HFFc6 (cell line): ENCODE measurements around the gene SYNGAP1. TPM values are rescaled to one million over a fixed set of nuclear protein-coding genes. Genes with fewer than 3 reads are reported as not detected.
"Not testable (repeated sequence)": the region's sequence is repeated elsewhere in the genome, so short reads cannot be mapped to it uniquely, and the experiment has no call there.

Experiments
- DNase-seq: peaks from one replicate; pipeline ENCODE4 v3.0.0-alpha.2; 2018
- H3K27ac Mint-ChIP-seq: 2 replicates; pipeline ENCODE4 v1.8.0; 2020; ENCODE audit warnings: mild to moderate bottlenecking, mixed read lengths
- H3K27me3 Mint-ChIP-seq: 2 replicates; pipeline ENCODE4 v1.8.0; 2021; ENCODE audit warnings: mild to moderate bottlenecking, moderate library complexity, mixed read lengths; ENCODE audit not compliant: insufficient read depth
- H3K36me3 Mint-ChIP-seq: 2 replicates; pipeline ENCODE4 v1.8.0; 2021; ENCODE audit warnings: low read depth, mixed read lengths
- H3K4me1 Mint-ChIP-seq: 2 replicates; pipeline ENCODE4 v1.8.0; 2020; ENCODE audit warnings: low read depth, mixed read lengths
- H3K4me3 Mint-ChIP-seq: 2 replicates; pipeline ENCODE4 v1.8.0; 2020; ENCODE audit warnings: mild to moderate bottlenecking, moderate library complexity, mixed read lengths
- H3K9me3 Mint-ChIP-seq: 2 replicates; pipeline ENCODE4 v1.8.0; 2020; ENCODE audit warnings: mild to moderate bottlenecking, mixed read lengths
- total RNA-seq, 6 experiments: library from RNA; stranded (reverse); fragmentation: NEBNext Ultra II Directional; extraction: Animal tissue kit (Norgen Biotek cat#: 25700); gene quantifications; 2 replicates in 1 of 6; 3 replicates in 5 of 6; pipeline ENCODE4 v1.2.3, GENCODE V29; 2021
- TF ChIP-seq, protein P1 (sequence below): fragments of 200-600 bp; sonication (generic); IDR thresholded peaks from 2 replicates; pipeline ENCODE4 v1.5.0; 2021; ENCODE audit warnings: antibody characterized with exemption, mild to moderate bottlenecking

SYNGAP1 gene
- total RNA-seq, 6 experiments from 2014 or later = 10.5 to 15.0 (median 13.3) TPM

- H3K36me3 Mint-ChIP-seq = no peaks in the 10 kb centered on the region
- TF ChIP-seq, protein P1, sequence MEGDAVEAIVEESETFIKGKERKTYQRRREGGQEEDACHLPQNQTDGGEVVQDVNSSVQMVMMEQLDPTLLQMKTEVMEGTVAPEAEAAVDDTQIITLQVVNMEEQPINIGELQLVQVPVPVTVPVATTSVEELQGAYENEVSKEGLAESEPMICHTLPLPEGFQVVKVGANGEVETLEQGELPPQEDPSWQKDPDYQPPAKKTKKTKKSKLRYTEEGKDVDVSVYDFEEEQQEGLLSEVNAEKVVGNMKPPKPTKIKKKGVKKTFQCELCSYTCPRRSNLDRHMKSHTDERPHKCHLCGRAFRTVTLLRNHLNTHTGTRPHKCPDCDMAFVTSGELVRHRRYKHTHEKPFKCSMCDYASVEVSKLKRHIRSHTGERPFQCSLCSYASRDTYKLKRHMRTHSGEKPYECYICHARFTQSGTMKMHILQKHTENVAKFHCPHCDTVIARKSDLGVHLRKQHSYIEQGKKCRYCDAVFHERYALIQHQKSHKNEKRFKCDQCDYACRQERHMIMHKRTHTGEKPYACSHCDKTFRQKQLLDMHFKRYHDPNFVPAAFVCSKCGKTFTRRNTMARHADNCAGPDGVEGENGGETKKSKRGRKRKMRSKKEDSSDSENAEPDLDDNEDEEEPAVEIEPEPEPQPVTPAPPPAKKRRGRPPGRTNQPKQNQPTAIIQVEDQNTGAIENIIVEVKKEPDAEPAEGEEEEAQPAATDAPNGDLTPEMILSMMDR = no peak
- H3K27me3 Mint-ChIP-seq = peaks cover 20% of the 10 kb centered on the region
- H3K27ac Mint-ChIP-seq = no peak overlapping the region
- no peak for DNase-seq
- H3K4me1 Mint-ChIP-seq = peaks cover 22% of the 10 kb centered on the region
- no peaks in the 10 kb centered on the region for H3K9me3 Mint-ChIP-seq
- no peak overlapping the region for H3K4me3 Mint-ChIP-seq
Observed at GRCh38 chr6:33377171-33377570, 42.7 kb upstream of the SYNGAP1 start.

DNA sequence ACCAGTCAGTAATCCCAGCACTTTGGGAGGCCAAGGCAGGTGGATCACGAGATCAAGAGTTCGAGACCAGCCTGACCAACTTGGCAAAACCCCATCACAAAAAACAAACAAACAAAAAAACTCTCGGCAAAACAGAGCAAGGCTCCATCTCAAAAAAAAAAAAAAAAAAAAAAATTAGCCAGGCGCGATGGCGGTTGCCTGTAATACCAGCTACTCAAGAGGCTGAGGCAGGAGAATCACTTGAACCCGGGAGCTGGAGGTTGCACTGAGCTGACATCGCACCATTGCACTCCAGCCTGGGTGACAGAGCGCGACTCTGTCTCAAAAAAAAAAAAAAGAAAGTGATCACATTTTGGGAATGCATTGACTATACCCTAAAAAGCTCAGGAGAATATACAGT is 40.7 kb upstream of the SYNGAP1 start:
- peaks cover 21% of the 10 kb centered on the region for H3K4me1 Mint-ChIP-seq
- not testable (repeated sequence) for H3K27ac Mint-ChIP-seq, H3K9me3 Mint-ChIP-seq, H3K36me3 Mint-ChIP-seq, H3K4me3 Mint-ChIP-seq, DNase-seq
- H3K27me3 Mint-ChIP-seq = peaks cover 16% of the 10 kb centered on the region

- Mint-ChIP-seq H3K27me3 (peaks cover 12% of the 10 kb centered on the region), H3K36me3 (no peaks in the 10 kb centered on the region), H3K9me3 (no peaks in the 10 kb centered on the region), H3K4me3 (no peak overlapping the region), H3K27ac (no peak overlapping the region), H3K4me1 (peaks cover 15% of the 10 kb centered on the region)
- no peak for DNase-seq
- TF ChIP-seq, protein P1 = no peak
Observed at GRCh38 chr6:33380272-33380981, 39.4 kb upstream of the SYNGAP1 start.

- H3K36me3 Mint-ChIP-seq = no peaks in the 10 kb centered on the region
- no peaks in the 10 kb centered on the region for H3K9me3 Mint-ChIP-seq
- no peak overlapping the region for H3K27ac Mint-ChIP-seq
- peaks cover 6% of the 10 kb centered on the region; the same call in 1 of the 2 replicates for H3K4me1 Mint-ChIP-seq
- DNase-seq = no peak
- TF ChIP-seq, protein P1 = no peak
- no peak overlapping the region for H3K4me3 Mint-ChIP-seq
- peaks cover 16% of the 10 kb centered on the region for H3K27me3 Mint-ChIP-seq
Observed at GRCh38 chr6:33383427-33384185, 36.3 kb upstream of the SYNGAP1 start.

- H3K9me3 Mint-ChIP-seq = no peaks in the 10 kb centered on the region
- peaks cover 16% of the 10 kb centered on the region for H3K27me3 Mint-ChIP-seq
- H3K4me1 Mint-ChIP-seq = peaks cover 6% of the 10 kb centered on the region; the same call in 1 of the 2 replicates
- TF ChIP-seq, protein P1 = peak; percentile 76
- H3K36me3 Mint-ChIP-seq = no peaks in the 10 kb centered on the region
- DNase-seq = peak; percentile 58
- no peak overlapping the region for H3K27ac Mint-ChIP-seq
- no peak overlapping the region for H3K4me3 Mint-ChIP-seq
Observed at GRCh38 chr6:33384581-33385020, 35.3 kb upstream of the SYNGAP1 start.

DNA sequence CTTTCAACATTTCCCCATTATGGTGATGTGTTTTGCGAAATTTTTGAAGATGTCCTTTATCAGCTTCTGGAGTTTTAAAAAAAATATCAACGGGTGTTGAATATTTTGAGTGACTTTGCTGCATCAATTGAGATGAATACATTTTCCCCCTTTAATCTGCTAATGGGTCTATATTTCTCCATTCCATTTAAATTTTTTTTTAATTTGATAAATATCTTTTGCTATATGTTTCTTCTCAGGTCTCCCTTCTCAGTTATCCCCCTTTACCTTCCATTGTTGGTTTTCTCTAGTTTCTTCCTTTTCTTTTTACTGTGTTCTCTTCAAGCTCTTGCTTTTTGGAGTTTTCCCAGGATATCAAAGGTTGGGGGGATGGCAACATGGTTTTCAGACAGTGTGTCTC is 29.7 kb upstream of the SYNGAP1 start:
- H3K36me3 Mint-ChIP-seq = peaks cover 5% of the 10 kb centered on the region; the same call in 1 of the 2 replicates
- TF ChIP-seq, protein P1 = no peak
- no peaks in the 10 kb centered on the region for H3K9me3 Mint-ChIP-seq
- H3K4me3 Mint-ChIP-seq = no peak overlapping the region
- peaks cover 39% of the 10 kb centered on the region for H3K4me1 Mint-ChIP-seq
- DNase-seq = no peak
- peak overlapping the region; percentile 94 for H3K27ac Mint-ChIP-seq
- peaks cover 4% of the 10 kb centered on the region for H3K27me3 Mint-ChIP-seq
